NCI-H748 (cell line): ENCODE results near the gene CDH5.
"Not testable (repeated sequence)": the region's sequence is repeated elsewhere in the genome, so short reads cannot be mapped to it uniquely, and the experiment has no call there.

Experiments
- DNase-seq: peaks from one replicate; lab custom pipeline; 2025; ENCODE audit not compliant: unreplicated experiment; lab: John Stamatoyannopoulos, UW

CDH5 gene

GRCh38 chr16:66434619-66435430 lies 68.3 kb downstream of the CDH5 start:
- no peak for DNase-seq

GRCh38 chr16:66435896-66436295 lies 69.4 kb downstream of the CDH5 start:
- DNase-seq: no peak

- no peak for DNase-seq
These were observed 71.0 kb downstream of the CDH5 start for GRCh38 chr16:66437391-66437945.

GRCh38 chr16:66438536-66438935 lies 72.0 kb downstream of the CDH5 start:
- DNase-seq: no peak

GRCh38 chr16:66439051-66439730 lies 72.7 kb downstream of the CDH5 start:
- DNase-seq: no peak

GRCh38 chr16:66440271-66440802 lies 73.8 kb downstream of the CDH5 start:
- no peak for DNase-seq

- no peak for DNase-seq
These were observed 74.5 kb downstream of the CDH5 start for GRCh38 chr16:66440970-66441369.

- DNase-seq: no peak
These were observed 75.3 kb downstream of the CDH5 start for GRCh38 chr16:66441586-66442375.

- no peak for DNase-seq
These were observed 76.2 kb downstream of the CDH5 start for GRCh38 chr16:66442502-66443268.

GRCh38 chr16:66443269-66443652 lies 76.8 kb downstream of the CDH5 start:
- no peak for DNase-seq

- DNase-seq: no peak
These were observed 77.6 kb downstream of the CDH5 start for GRCh38 chr16:66444049-66444481.

GRCh38 chr16:66446737-66447136 lies 80.2 kb downstream of the CDH5 start:
- no peak for DNase-seq

- no peak for DNase-seq
These were observed 81.0 kb downstream of the CDH5 start for GRCh38 chr16:66447491-66447890.

GRCh38 chr16:66451548-66451947 lies 85.1 kb downstream of the CDH5 start:
- DNase-seq: no peak

- not testable (repeated sequence) for DNase-seq
These were observed 86.7 kb downstream of the CDH5 start for GRCh38 chr16:66453230-66453629.
